Heart left ventricle (tissue), 13 donors: ENCODE measurements around the gene FBXW8.

Source experiments
- CTCF ChIP-seq, 12 donors: fragments of 200-600 bp; sonication (generic) in 4 of 12; IDR thresholded peaks; one replicate each; pipeline versions ENCODE4 v1.5.0 to v1.8.0; 2018 to 2022; ENCODE audit warnings: antibody characterized with exemption in 12 of 12, mild to moderate bottlenecking in 5 of 12
- POLR2A ChIP-seq, 2 donors: fragments of 450-650 bp; IDR thresholded peaks; one replicate each; pipeline ENCODE4 v1.6.1; 2017; ENCODE audit warnings: antibody characterized with exemption in 2 of 2, mild to moderate bottlenecking in 2 of 2, moderate library complexity in 2 of 2
- donor health status: ischemic (EF 13 %, LVEDD 7.1; RV severe dilation, severe dysfunction).
- donor health status: DM: no; HTN: yes; CAD: no.
- donor health status: DM: no; HTN: no; CAD: no.
- donor health status: ischemic (EF 25% LVEDD 6.9; RV normal size, moderate dysfunction).
- donor health status: ischemic (EF 25% LVEDD 5.7; RV mildly dilated, moderate dysfunction).
- donor health status: ischemic (EF 35%, LVEDD 5.7; RV mildly dilated, moderate dysfunction).
- donor health status: nonischemic (EF 11% LVEDD 7.7; RV severe dilation, severe dysfunction).
- donor health status: DM: yes; HTN: yes; CAD: no.
- donor health status: PGD.
- donor health status: ischemic (EF 29% LVEDD 5.4; RV normal size, mild dysfunction).
- donor health status: nonischemic (EF 23%, LVEDD 6.1; RV moderate dilation, normal function).

GRCh38 chr12:117023998-117024960 lies 113.5 kb downstream of the FBXW8 start:
- TF ChIP-seq POLR2A (IDR thresholded peaks at IDR 0.05) (no peak), CTCF (IDR thresholded peaks at IDR 0.05) (no peak)
